Right ventricle myocardium superior (tissue), 1 donor: ENCODE measurements around the gene KCNQ1. TPM values are rescaled to one million over a fixed set of nuclear protein-coding genes. Genes with fewer than 3 reads are reported as not detected.

Source experiments
- ATAC-seq: fragments of 200-7000 bp; cut with Tn5 transposase; one replicate; pipeline ENCODE4 v1.9.1; 2020; ENCODE audit warnings: mild to moderate bottlenecking; ENCODE audit not compliant: poor library complexity
- DNase-seq: peaks from one replicate; pipeline ENCODE4 v3.0.0-alpha.2; 2020
- intact Hi-C: fragments of 100-400 bp; cut with DNase I; formaldehyde crosslinking; loops from one replicate; pipeline ENCODE4 v1.11.2; 2022
- total RNA-seq: library from RNA; stranded (reverse); fragmentation: NEBNext Ultra II Directional; extraction: Animal tissue kit (Norgen Biotek cat#: 25700); gene quantifications from one replicate; pipeline ENCODE4 v1.2.1, GENCODE V29; 2021
- donor health status: DM: no; HTN: yes; CAD: no; lungs with severe emphysema.

The KCNQ1 gene
- total RNA-seq, 1 donor from 2014 or later: 33.4 TPM

DNA sequence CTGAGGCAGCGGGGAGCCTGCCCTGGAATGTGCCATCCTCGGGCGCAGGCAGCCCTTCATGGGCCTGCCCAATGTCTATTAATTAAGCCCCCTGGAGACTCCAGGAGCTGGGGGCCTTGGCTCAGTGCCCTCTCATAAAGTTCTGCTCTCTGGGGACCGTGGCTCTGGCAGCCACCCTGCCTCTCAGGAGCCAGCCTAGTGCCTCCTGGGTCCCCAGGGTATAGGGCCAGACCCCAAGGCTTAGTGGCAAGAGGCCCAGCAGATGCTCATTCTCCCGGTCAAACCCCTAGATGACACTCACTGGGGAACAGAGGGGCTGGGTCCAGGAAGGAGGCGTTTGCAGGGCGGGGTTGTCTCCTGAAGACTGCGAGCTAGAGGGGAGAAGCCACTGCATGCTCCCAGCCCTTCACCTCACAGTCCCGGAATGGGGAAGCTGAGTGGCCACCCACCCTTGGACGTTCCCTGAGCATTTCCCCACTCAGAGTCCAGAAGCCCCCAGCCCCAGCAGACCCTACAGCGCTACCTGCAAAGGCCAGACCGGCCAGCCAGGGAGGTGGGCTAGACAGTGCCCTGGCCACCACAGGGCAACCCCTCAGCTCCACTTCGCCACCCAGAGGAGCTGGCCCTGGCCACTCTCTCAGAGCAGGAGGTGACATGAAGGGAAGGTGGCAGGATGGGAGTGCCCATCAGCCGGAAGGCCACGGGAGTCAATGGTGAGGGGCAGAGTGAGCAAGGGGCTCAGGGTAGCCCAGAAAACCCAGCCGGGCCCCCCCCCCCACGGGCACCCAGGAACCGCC, 357.8 kb downstream of the KCNQ1 start:
- DNase-seq: peak; percentile 38
- ATAC-seq: no peak
- intact Hi-C loops: no loop called here

DNA sequence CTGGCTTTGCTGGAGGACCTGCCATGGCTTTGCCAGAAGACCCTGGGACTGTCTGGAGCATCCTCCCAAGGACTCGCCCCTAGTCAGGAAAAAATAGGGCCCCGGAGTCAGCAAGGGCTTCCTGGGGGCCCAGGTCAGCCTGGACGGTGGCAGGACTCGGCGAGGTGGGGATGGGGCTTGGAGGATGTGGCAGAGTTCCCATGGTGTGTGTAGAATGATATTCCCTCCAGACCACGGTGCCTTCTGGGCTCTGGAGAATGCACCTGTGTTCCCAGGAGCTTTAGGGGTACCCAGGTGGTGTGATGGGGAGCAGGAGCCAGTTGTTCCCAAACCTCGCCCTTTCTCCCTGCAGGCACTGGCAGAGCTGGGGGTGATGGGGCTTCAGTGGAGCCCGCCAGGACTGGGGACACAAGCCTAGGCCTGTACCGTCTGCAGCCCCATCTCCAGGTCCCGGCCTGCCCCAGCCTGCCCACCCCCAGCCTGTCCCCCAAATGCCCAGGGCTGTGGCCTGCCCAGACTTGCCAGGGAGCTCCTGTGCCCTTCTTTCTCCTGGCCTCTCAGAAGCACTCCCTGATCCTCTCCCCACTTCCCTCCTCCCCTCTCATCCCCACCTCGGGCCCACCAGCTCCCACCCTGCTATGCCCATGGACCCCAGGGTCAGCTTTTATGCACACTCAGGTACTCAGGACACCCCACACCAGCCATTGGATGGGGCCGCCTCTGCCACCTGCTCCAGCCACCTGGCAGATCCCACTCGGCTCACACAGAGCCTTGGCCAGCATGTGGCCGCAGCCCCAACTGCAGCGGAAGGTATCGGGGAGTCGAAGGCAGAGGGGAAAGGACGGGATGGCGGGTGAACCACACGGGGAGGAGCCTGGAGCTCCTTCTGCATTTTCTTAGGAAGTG, 358.6 kb downstream of the KCNQ1 start:
- DNase-seq (peak; percentile 24), ATAC-seq (no peak)
- intact Hi-C loops: no loop called here

DNA sequence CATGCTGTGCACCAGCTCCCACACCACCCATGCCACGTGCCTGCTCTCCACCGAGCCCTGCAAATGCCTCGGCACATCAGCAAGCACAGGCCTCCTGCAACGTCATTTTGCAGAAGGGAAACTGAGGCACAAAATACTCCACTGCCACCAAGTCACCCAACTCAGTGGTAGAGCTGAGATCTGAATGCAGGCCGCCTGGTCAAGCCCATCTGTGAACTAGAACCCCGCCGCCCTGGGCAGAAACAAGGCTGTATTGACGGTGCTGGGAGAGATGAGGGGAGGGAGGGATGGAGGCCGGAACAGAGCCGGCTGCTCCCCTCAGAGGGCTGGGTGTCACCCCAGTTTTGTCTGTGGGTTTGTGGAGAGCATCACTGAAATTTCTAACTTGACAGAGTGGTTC, 359.4 kb downstream of the KCNQ1 start:
- DNase-seq (peak; percentile 24), ATAC-seq (no peak)
- intact Hi-C loops: no loop called here

DNA sequence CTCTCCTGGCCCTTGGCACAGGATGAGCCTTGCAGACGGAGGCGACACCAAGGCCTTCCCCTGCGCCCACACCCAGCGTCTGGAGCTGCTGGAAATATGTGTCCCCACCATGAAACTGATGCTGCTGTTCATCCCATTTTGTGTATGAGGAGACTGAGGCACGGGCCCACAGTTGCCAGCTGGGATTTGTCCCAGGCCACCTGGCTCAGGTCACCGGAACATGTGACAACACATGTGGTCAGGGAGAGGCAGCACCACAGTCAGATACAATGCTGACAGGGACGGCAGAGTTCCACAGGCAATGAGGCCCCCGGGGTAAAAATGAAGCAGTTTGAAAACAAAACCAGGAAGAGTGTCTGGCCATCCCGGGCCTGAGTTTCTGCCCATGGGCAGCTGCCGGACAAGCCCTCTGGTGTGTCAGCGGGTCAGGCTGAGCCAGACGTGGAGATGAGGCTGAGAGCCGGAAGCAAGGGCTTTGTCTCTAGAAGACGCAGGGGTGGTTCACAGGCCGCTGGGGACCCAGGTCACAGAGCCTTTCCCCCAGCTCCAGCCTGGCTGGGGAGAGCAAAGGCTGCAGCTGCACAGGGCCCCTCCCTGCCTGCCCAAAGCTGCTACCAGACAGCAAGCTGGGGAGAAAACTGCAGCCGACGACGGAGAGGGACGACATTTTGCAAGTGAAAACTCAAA, 360.0 kb downstream of the KCNQ1 start:
- no peak for ATAC-seq
- intact Hi-C loops: no loop called here
- peak; percentile 45 for DNase-seq

DNA sequence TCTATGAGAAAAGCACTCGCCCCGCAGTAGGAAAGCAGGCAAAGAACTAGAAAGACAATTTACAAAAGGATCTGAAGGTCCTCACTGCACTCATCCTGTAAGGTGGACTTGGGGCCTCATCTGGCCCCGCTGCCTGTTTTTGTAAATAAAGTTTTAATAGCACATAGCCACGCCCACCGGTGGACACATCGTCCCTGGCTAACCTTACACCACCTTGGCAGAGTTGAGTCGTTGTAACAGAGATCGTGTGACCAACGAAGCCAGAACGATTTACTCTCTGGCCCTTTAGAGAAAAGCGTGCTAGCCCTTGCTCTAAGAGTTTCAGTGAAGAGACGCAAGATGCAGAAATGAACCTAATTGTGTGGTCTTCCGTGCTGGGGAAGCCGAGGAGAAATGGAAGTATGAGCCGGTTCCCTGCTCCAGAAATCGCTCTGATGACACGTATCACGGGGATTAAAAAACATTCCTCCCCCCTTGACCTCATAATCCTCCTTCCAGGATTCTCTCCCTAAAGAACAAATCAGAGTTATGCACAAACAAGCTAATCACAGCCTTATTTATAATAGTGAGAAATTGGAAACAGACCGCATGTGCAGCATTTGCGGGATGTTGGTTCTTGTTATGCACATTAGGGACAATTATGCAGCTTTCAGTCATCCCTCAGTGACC, 360.7 kb downstream of the KCNQ1 start:
- intact Hi-C loops: no loop called here
- DNase-seq (peak; percentile 37), ATAC-seq (no peak)

DNA sequence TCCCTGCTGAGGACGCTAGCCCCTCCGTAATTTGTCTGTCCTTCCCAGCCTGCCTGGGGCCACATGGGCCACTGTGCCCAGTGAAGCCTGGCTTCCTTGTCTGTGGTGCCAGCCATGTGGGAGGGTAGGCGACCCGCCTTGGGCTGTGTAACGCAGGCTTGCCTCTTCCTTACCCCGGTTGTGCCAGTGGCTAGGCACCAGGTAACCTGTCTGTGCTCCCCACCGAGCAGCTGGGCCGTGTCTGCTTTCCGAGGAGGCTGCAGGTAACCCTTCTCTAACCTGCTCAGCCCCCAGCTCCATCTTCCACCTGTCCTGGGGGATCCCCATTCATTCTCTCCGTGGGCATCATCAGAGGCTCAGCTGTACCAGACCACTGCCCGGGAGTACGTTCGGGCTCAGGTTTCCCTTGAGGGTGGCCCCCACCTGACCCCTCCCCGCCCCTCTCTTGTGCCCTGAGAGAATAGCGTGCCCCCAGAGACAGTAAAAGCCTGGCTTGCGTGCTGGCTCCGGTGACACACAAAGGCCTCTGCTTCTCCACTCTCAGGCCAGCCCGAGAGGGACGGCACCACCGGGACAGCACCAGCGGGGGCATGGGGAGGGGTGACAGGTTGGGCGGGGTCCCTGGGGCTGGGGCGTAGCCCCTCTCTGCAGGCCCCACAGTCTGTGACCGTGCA, 361.7 kb downstream of the KCNQ1 start:
- no peak for ATAC-seq

DNA sequence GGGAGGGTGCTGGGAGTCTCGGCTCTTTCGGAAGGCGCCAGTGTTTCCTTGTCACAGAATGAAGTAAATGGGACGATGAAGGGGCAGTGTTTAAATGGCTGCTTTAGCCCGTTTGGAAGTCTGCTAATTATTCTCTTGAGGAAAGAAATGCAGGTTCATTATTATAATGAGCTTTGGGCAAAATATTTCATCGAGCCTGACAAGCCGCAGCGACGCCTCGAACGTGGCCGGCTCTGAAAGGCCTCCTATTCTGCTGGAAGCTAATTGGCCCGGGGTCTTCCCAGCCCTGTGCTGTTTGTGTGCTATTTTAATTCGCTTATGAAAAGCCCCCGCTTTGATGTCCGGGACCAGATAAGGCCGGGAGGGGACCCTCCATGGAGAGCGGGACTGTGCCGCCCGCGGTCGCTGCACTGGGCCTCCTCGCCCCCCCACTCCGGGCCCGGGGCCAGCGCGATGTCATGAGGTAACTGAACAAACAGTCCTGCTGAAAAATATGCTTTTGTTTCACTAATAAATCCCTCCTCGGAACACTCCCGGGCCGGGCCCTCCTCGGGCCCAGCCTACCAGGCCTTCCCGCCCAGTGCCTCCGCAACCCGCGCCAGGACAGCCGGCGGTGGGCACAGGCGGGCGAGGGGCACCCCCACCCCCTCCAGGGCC, 362.3 kb downstream of the KCNQ1 start:
- ATAC-seq: peak; percentile 65

More for the DNA sequence above, 361.7 kb downstream of the KCNQ1 start:
- DNase-seq: peak; percentile 34
- intact Hi-C loops: no loop called here

DNA sequence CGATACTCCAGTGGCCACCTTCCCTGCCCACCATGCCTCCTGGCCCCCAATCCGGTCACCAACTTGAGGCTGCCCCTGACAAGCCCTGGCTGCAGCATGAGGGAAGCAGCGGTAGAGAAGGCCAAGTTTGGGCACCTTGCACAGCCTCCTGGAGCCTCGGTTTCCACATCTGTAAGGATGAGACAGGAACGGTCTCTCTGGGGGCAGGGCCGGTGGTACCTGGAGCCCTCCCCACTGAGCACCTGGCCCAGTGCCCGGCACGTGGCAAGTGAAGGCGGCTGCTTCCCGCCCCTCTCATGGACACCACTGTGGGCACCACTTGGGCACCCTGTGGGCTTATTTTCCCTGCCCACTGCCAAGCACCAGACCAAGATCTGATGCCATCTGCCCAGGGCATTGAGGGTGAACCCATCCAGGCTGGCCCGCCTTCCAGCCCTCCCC, 363.0 kb downstream of the KCNQ1 start:
- peak; percentile 41 for DNase-seq
- intact Hi-C loops: no loop called here

More for the DNA sequence above, 362.3 kb downstream of the KCNQ1 start:
- intact Hi-C loops: no loop called here
- peak; percentile 87 for DNase-seq

DNA sequence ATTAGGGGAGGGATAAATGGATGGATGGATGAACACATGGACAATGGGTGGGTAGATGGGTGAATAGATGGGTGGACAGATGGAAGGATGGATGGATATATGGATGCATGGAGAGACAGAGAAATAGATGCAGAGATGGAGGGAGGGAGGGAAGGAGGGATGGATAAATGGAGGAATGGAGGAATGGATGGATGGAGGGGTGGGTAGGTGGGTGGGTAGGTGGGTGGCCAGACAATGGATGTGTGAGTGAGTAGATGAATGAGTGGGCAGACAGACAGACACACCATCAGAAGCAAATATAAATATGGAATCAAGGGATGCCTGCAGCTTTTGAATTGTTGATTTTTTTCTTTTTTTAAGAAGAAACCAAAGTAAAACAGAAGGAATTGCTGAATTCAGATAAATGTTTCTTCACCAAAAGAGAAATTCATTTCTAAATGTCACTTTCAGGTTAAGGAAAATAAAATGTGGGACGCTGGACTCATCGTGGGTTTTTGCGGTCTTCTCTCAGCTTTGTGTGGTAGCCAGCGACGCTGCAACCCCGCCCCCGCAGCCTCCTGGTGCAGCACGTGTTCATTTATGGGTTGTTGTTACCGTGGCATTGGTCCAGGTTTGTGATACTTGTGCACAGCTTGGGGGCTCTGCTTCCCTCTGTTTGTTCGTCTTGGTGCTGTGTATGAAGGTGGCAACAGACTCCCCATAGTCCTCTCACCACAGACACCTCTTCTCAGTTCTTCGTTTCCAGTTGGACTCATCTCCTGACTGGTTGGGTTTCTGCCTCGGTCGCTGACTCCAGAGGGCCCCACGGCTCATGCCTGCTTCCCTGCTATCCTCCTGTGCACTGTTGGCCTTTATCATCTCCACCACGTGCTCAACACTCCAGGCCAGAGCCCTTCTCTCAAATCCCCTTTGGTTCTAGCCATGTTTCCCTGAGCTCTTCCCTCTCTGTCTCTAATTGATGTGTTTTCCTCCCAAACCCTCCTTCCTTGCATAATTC, 364.3 kb downstream of the KCNQ1 start:
- DNase-seq (peak; percentile 24), ATAC-seq (no peak)
- intact Hi-C loops: no loop called here

More for the DNA sequence above, 363.0 kb downstream of the KCNQ1 start:
- no peak for ATAC-seq

DNA sequence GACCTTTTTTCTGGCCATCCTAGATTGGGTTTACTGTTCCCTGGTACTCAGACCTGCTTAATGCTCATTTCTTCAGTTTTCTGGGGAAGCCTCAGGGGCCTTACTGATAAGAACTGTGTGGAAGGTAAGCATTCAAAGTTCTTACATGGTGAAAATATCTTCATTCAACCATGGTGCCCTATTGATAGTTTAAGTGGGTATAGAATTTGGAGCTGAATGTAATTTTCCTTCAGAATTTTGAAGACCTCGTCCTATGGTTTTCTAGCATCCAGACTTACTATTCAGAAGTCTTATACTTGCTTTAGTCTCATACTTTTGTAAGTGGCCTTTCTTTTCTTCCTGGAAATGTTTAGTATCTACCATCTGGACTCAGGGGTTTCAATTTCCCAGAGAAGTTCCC, 365.0 kb downstream of the KCNQ1 start:
- DNase-seq: no peak
- no peak for ATAC-seq
- intact Hi-C loops: no loop called here

DNA sequence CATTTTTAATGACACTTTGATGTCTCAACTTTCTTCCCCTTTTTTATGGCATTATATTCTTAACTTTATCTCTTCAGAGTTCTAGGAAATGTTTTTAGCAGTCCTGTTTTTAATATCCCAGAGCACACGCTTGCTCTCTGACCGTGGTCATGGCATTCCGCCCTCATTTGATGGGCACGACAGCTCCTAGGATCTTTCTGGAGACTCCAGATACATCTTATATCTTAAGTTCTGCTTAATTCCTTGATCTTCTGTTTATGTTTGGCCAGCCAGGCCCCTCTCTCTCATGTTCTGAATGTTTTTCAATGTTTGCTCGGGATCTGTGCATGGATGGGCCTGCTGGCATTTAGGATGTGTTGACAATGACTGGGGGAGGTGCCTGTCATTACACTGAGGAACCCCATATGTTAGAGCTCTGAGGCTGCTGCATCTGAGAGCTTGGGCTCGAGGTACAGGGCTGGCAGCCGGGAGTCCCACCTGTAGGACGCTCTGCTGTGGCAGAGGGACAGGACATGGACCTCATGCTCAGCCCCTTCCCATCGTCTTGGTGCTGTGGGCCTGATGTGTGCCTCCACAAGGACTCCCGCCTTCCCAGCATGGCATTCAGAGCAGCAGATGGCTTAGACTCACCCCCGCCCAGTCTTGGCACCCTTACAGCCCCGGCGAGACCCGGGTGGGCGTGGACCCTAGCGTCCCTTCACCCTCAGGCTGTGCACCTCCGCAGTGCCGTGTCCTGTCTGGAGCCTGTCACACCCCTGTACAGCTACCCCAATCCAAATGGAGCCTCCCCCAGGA, 365.8 kb downstream of the KCNQ1 start:
- intact Hi-C loops: no loop called here
- no peak for ATAC-seq
- DNase-seq: peak; percentile 35

DNA sequence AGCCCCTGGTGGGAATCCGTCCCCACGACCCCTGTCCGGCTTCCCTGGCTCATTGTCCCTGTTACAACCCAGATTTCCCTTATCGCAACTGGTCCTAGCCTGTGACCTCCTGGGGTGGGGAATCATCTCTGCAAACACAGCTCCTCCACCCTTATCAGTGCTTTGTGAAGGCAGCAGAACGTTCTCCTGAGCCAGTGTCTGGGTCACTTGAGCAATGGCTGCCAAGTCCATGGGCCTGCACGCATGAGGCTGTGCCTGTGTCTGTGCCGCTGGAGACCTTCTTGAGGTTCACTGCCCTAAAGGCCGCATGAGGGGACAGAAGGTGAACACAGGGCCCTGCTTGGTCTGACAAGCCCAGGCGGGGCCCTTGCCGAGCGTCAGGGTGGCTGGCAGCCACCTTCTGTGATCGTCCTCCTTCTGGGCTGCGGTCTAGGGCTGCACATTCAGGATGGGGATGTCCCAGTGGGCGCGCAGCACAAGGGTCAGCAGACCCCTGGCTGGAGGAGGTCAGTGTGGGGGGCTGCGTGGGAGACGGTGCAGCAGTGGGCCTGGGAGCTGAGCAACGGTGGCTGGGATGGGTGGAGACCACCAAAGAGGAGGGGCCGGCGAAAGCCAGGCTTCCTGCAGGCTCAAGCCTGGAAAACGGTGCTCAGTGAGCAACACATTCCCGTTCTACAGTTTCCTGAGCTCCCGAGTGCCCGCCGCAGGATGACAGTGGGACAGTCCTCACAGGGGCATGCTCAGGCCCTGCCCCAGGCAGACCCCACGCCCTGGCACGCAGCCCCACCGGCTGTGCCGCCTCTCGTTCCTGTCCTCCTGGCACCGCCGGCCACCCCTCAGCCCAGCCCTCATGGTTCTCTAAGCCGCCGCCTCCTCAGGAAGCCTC, 366.6 kb downstream of the KCNQ1 start:
- DNase-seq: peak; percentile 49
- intact Hi-C loops: no loop called here

DNA sequence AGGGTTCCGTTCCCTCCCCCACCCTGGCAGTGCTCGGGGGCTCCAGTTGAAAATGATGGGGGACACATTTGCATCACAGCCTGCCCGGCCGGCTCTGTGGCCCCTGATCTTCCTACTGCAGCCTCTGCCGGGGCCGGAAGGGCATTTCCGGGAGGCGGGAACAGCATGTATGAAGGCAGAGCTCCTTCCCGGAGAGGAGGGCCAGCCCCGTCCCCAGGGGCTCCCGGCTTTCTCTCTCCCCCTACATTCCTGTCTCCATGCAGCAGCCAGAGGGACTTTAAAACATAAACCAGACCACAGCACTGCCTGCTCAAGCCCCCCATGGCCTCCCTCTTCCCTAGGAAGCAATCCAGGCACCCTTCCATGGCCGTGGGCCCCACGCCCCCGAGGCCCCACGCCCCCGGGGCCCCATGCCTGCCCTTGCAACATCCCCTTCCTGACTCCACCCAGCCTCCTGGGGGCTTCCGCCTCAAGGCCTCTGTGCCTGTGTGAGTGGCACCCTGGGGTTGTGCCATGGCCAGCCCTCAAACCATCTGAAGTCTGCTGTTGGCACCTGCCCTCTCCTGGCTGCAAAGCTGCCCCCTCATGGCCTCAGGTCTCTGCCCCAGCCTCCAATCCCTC, 367.7 kb downstream of the KCNQ1 start:
- intact Hi-C loops: no loop called here

More for the DNA sequence above, 366.6 kb downstream of the KCNQ1 start:
- peak; percentile 5 for ATAC-seq

More for the DNA sequence above, 367.7 kb downstream of the KCNQ1 start:
- ATAC-seq: peak; percentile 77
- peak; percentile 86 for DNase-seq
